GM12872 (cell line): ENCODE measurements around the gene TPM3.

Source experiments
- CTCF ChIP-seq: IDR thresholded peaks from 3 replicates; pipeline ENCODE4 v1.5.1; 2011; ENCODE audit warnings: low read depth, mild to moderate bottlenecking, low read length, moderate library complexity; ENCODE audit not compliant: insufficient read depth

The TPM3 gene

GRCh38 chr1:154191990-154192461 is at the start of gene TPM3:
Gene TPM3, minus strand, starts transcription at chr1:154192100. Its CDS starts 82 bp downstream, at chr1:154192018.
- no peak for TF ChIP-seq CTCF

- no peak for TF ChIP-seq CTCF
Observed at GRCh38 chr1:154240294-154240833, 48.5 kb upstream of the TPM3 start.

- no peak for TF ChIP-seq CTCF
Observed at GRCh38 chr1:154239491-154239890, 47.6 kb upstream of the TPM3 start.

GRCh38 chr1:154237880-154238506 is 46.1 kb upstream of the TPM3 start:
- TF ChIP-seq CTCF, result no peak

- TF ChIP-seq CTCF, result no peak
Observed at GRCh38 chr1:154237435-154237834, 45.5 kb upstream of the TPM3 start.

GRCh38 chr1:154236855-154237254 is 45.0 kb upstream of the TPM3 start:
- TF ChIP-seq CTCF, result no peak

GRCh38 chr1:154225370-154225769 is 33.5 kb upstream of the TPM3 start:
- no peak for TF ChIP-seq CTCF
